Activated CD4-positive, alpha-beta T cell treated with anti-CD3 and anti-CD28 coated beads, Interleukin-2, amount 50 U/mL, for 24 hours (primary cell): ENCODE measurements around the gene DIAPH2.
"Not testable (repeated sequence)": the region's sequence is repeated elsewhere in the genome, so short reads cannot be mapped to it uniquely, and the experiment has no call there.

Experiments used
- DNase-seq, 2 donors: peaks; one replicate each; pipeline ENCODE4 v3.0.0-alpha.2; 2020; ENCODE audit warnings: low read depth in 1 of 2, low spot score in 1 of 2

DIAPH2 gene

DNA sequence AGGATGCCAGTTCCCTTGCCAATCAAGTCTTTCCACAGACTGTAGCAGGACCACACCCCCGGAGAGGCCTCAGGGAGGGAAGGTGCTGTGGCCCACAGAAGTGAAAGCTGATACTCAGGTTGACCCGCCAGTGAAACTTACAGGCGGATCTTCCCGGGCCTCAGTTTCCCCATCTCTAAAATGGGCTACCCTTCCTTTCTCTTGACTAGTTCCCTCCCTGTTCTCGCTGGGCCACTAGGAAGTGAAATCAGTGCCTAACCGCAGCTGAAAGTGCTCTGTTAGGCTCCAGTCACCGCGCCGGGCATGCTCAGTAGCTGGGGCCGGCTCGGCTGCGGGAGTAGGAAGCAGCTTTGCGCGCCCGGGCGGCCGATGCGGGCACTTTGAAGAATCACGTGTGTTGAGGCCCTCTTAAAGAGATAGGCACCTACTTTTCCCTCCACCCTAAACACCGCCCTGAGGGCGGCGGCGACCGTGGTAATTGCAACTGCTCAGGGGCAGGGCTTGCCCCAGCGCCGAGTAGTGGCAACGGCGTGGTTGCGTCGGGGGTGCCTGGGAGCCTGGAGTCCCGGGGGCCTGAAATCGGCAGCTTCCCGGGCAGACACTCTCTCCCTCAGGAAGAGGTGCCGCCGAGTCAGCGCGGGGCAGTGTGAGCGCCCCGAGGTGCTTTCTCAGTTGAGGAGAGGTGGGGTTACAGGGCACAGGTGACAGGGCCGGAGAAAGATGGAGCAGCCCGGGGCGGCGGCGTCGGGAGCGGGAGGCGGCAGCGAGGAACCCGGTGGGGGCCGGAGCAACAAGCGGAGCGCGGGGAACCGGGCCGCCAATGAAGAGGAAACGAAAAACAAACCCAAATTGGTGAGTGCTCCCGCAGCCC, at the start of gene DIAPH2:
DIAPH2 (plus strand) TSS at position 504 of the 871 bp plus-strand sequence.
- DNase-seq = peak; percentile 21 to 64

DNA sequence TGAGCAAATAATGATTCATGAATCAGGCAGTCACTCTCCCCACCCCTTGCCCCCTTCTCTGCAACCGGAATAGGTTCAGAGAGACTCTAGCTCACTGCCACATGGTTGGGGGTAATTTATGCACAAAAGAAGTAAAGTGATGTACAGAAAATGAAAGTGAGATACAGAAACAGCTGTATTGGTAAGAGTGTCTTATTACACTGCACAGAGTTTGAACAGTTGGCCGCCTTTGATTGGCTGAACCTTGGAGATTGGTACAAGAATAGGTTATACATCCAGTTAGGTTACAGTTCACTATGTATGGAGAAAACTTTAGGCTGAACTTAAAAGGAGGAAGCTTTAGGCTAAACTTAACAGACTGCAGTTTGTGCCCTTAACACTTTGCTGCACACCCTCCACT, 34.6 kb upstream of the DIAPH2 start:
- no peak for DNase-seq

DNA sequence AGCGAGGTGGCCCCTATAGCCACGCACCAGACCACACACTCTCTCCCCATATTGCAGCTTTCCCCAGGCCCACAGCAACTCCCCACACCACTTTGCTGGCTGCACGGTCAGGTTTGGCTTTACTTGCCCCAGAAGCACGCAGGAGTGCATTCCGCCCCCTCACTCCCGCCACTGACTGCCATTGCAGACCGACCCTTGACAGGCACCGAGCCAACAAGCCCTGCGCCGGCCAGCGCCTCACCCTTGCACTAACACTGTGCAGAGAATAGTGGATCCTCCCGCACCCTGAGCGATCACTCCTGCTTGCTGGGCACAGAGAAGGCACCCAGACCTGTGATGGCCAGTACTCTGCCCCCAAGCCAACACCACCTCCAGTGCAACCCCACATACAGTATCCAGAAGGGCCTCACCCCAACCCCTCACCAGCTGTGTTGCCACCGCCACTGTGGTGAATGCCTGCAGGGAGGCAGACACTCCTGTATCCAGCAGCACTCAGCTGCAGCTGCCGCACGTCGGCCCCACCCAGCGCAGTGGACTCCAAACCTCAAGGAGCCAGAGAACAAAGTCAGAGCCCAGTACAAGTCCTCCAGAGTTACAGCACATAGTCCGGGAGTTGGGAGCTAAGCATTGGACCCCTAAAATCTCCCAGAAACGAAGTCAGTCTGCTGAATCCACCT, 28.6 kb upstream of the DIAPH2 start:
- DNase-seq = no peak

DNA sequence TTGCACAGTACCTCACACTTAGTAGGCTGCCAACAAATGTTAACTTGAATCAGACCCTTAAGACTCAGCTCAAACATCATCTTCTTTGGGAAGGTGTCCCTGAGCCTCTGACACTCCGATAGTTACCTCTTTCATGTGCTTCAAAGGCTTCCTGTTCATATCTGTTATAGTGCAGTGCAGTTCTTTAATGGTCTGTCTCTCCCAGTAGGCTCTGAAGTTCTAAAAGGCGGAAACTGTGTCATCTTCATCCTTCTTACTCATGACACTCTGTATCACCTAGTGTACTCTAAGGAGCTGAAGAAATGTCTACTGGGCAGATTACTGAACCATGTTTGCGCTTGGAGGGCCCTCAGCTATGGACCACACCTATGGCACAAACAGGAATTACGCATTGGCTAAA, 2.1 kb upstream of the DIAPH2 start:
- DNase-seq = no peak

DNA sequence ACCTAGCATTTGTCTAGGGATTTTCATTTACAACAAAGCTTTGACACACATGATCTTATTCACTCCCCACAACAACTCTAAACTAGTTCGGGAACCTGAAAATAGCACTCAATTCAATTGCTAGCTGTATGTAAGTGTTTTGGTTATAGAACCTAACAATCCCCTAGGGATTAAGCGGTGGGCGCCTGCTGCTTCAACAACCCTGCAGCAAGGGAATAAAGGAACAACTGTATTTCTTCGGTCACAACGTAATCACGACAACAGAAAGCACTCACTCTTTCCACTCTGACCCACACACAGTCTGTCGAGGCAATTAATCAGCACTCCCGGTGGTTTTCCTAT, 674 bp upstream of the DIAPH2 start:
- no peak for DNase-seq

DNA sequence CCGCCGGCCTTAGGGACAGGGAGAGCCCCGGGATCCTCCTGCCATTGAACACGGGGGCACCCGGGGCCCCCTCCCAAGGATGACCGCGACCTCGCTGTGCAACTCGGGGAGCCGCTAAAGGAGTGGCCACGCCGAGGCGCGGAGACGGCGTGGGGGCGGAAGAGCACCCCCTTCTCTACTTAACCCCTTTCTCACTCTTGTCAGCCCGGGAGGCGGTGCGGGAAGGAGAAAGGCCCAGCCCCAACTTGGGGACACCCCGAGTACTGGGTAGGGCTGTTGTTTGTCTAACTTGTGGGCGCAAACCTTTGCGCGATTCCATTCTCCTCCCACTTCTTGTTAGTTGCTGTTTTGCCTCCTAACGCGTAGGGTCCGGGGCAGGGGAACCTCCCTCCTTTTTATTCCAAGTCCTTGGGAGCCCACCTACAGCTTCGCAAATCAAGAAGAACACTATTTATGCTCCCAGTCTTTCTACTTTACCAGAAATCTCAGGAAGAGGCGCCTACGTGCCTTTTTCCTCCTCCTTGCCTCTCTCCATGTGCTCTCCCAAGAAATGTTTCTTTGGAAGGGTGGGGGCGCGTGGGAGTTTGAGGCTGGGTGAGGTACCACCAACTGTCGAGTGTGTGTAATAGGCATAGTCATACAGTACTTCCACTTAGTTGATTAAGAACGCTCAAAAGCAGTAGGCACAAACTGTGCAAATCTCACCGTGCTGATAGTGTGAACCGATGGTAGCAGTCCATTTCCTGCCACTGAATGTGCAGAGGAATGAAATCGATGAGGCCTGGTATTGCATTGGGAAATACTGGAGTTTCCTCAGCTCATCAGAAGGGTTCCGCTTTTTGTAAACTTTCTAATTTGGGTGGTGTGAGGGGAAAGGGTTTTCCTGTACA, 813 bp downstream of the DIAPH2 start:
- peak in 1 of 2 donors; percentile 8 for DNase-seq

DNA sequence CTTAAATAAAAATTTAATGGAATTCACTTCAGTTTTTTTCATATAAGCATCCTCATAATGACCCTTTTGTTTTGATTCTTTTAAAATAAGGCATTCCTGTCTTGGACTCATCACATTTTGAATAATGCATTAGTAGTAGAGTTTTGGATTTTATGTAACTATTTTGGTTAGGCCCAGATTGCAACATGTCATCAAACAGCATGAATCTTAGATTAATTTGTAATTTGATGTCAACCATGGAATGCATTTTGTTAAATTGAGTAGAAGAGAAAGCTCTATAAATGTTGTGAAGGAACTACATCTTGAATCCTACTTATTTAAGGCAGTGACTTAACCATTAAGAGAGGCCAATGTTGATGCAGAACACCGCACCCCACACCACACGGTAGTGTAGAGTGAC, 3.1 kb downstream of the DIAPH2 start:
- DNase-seq = no peak

DNA sequence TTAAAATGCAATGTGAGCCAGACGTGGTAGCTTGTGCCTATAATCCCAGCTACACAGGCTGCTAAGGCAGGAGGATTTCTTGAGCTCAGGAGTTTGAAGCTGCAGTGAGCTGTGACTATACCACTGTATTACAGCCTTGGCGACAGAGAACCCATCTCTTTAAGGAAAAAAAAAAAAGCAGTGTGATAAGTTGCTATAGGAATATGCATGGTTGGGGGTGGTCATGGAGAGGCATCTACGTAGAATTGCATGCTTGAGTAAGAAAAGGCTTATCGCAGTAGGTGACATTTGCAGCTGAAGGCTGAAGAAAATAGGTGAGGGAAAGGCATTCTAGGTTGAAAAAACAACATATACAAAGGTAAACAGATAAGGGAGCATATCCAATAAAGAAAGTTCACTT, 4.1 kb downstream of the DIAPH2 start:
- no peak for DNase-seq

DNA sequence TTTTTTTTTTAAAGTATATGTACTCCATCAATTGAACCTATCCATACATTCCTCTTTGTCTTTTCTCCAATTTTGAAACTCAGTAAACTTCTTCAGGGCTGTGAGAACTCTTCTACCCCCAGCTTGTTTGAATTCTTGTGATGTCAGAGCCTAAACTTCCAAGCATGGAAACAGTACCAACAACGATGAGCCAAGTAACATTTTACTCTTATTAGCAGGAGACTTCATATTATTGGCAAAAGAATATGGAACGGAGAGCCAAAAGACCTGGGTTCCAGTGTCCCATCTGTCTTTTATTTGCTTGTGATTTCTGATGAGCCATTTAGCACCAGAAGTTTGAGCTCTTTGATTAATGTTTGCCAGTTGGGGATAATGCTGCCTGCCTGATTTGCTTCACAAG, 5.3 kb downstream of the DIAPH2 start:
- no peak for DNase-seq

DNA sequence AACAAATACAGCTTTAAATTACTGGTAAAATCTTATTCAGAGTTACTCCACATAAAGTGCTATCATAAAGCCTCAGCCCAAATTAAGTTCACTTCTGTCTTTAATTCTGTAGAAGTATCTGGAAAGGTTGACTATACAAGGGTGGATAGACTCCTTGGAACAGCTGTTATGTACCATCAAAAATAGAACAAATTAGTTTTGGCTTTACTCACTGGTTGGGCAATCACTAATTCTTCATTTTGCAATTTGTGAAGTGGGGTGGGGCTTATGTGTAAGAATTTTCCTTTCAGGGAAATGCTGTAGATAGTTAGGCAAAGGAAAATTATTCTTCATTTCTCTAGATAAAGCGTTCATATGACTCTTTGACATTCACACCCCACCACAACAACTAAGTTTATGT, 7.8 kb downstream of the DIAPH2 start:
- DNase-seq = no peak

DNA sequence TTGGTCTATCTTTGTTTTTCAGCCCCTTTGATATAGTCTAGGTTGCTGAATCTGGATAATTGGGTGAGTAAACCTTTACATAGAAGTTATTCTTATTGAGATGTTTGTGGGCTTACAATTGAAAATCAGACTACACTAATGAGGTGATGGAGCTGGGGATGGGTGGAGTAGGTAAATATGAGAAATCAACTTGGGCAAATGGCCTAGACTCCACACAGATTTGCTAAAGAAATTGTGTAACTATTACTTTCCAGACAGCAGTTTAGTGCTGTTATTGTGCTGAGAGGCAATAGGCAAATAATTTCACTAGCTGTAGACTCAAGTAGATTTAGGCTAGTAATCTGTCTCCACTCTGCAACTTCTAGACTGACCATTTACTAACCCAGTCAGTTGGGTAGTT, 8.2 kb downstream of the DIAPH2 start:
- no peak for DNase-seq

DNA sequence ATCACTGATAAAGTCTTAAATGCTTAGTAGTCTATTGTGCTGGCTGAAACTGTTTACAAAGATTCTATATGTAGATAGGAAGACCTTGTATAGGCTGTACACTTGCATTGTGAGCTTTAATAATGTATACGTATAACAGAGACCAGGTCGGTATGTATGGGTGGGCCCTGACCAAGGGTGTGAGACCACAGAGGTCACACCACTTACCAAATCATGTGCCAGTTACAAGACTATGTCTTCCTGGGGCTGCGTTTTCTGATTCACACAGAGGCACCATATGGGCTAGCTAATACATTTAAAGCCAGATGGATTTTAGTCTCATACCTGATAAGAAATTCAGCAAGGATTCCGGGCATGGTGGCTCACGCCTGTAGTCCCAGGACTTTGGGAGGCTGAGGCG, 8.8 kb downstream of the DIAPH2 start:
- DNase-seq = no peak

DNA sequence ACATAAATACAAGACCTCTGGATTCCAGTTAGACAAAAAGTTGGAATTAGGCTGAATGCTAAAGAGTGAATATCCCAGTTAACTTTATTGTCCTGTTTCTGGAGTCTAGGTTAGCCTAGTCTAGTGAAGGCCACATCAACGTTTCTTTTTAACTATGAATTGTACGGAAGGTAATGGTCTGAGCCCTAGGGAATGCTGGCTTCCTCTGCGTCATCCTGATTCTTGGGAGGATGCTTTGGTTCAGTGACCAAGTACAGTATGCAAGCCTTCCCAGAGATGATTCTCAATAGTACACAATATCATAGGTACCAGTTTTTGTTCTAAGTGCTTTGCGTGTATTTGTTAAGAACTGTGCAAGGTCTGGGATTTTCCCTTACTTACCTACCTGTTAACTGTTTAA, 11.8 kb downstream of the DIAPH2 start:
- DNase-seq = no peak

DNA sequence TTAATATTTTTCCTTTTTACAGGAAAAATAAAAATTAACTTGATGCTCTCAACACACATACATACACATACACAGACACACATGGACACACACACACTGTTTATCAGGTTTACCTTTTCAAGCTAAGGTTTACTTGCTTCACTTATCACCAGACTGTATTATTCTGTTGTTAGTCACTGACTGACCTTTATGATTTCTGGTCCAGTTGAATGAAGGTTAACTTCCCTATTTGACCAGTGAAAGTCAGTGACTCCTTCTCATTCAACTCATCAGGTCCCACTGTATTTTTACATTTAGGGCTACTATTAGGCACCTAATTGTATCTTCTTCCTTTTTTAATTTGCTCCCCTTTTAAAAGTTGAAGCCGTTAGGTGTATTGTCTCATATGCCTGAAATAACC, 16.0 kb downstream of the DIAPH2 start:
- no peak for DNase-seq

DNA sequence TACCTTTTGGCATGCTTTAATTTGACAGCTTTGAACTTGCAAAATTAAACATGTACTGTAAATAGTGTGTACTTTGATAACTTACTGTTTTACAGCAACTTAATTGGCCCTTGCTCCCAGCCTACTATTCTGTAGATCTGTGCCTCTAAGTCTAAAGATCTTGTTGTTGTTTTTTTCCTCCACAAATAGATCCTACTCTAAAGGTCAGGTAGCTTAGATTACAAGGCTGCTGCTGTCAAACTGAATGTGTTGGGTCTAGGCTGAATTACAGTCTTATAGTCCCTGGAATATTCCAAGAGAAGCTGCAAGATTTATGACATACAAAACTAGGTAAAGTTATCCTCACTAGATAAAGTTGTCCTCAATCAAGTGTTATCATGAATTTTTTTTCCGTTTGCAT, 18.7 kb downstream of the DIAPH2 start:
- no peak for DNase-seq

DNA sequence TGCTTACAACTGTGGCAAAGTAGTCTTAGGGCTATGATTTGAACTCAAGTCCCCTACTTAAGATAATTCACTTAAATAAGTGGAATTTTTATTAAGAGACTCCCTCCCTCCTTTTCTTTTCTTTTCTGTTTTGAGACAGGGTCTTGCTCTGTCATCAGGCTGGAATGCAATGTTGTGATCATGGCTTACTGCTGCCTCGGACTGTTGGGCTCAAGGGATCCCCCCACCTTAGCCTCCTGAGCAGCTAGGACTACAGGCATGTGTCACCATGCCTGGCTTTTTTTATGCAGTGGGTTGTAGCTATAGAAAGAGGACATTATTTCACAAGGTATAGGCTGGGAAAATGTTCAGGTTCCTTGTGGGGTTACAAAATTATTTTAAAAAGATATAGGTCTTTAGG, 19.2 kb downstream of the DIAPH2 start:
- DNase-seq = no peak

DNA sequence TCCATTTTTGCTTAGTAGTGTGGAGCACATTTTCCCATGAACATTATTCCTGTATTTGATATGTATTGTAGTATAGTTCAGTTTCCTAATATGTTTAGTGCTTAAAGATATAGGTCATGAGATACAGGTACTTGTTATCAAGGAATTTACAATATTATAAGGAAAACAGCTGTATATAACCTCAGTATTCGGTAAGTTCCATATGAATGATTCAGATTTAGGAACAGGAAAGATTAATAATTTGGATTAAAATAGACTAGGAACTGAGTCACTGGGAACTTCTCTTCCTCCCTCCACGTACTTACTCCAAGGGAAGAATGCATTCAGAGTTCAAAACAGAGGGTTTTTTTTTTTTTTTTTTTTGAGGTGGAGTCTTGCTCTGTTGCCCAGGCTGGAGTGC, 20.0 kb downstream of the DIAPH2 start:
- DNase-seq = no peak

DNA sequence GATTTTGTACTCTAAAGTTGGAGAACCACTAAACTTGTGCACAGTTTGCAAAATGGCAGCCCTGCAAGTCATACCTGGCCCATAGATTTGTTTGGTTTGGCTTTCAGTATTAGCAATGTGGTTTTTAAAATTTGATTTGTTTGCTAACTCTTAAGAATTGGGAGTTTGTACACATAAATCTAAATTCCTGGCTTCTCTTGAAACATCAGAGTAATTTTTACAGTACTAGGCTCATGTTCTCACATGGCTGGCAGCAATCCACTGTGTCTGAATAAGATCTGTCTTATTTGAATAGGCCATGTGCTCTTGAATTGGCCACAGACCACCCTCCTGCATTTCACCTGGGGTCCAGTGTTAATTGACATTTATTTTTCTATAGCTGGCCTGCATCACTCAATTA, 21.3 kb downstream of the DIAPH2 start:
- no peak for DNase-seq

DNA sequence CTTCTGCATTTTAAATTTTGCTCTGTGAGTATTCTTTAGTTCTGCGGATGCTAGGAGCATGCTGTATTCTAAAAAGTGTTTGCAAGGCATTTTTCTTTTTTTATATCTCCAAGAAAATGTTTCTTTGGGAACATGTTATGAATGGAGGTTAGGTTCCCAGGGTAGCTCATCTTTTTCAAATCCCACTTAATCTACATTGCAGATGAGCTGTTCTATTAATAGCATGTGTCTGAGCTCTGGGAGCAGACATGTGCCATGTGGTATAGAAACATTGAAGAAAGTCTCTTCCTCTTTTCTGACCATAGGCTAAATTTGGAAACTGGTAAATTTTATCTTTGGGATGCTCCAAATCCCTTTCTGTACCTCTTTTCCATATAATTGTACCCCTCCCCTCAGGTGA, 23.2 kb downstream of the DIAPH2 start:
- DNase-seq = no peak

DNA sequence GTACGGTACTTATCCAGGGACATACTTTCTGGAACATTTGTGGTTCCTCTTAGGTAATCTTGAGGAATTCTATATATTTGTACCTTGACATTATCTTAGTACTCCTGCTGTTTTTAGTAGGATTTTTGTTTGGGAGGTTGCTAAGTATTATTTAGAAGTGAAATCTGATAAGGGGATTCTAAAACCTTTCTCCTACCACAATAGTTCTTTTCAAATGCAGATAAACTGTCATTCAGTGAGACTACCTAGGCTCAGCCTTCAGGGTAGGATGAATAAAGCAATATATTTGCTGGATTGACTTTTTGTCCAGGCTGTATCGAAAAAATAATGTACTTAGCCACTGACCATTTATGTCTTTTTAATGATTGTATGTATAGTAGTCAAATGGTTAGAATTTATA, 25.4 kb downstream of the DIAPH2 start:
- DNase-seq = no peak

DNA sequence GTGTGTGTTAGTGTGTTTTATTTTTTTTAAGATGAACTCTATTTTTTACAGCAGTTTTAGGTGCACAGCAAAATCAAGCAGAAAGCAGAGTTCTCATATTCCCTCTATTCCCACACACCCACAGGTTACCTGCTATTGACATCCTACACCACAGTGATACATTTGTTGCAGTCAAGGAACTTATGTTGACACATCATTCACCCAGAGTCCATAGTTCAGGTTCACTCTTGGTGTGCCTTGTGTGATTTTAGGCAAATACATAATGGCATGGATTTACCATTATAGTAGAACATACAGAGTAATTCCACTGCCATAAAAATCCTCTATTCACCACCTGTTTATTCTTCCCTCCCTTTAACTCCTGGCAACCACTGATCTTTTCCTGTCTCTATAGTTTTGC, 28.7 kb downstream of the DIAPH2 start:
- no peak for DNase-seq

DNA sequence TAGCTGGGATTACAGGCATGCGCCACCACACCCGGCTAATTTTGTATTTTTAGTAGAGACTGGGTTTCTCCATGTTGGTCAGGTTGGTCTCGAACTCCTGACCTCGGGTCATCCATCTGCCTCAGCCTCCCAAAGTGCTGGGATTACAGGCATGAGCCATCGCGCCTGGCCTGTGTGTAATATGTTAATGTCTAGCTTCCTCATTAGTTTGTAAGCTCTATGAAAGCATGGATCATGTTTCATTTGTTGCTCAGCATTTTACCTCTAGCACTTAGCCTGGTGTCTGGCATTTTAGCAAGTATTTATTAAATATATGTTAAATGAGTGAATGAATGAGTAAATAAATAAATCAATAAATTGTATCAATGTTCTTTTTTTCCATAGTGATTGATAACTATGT, 29.8 kb downstream of the DIAPH2 start:
- not testable (repeated sequence) for DNase-seq
